HG03064 (cell line): ENCODE results near the gene ADAMTS8.

ENCODE experiments used
- ATAC-seq: cut with Tn5 transposase; IDR thresholded peaks from one replicate; pipeline ENCODE4 v1.9.1; 2021; ENCODE audit warnings: low read depth; ENCODE audit not compliant: unreplicated experiment

ADAMTS8 gene

DNA sequence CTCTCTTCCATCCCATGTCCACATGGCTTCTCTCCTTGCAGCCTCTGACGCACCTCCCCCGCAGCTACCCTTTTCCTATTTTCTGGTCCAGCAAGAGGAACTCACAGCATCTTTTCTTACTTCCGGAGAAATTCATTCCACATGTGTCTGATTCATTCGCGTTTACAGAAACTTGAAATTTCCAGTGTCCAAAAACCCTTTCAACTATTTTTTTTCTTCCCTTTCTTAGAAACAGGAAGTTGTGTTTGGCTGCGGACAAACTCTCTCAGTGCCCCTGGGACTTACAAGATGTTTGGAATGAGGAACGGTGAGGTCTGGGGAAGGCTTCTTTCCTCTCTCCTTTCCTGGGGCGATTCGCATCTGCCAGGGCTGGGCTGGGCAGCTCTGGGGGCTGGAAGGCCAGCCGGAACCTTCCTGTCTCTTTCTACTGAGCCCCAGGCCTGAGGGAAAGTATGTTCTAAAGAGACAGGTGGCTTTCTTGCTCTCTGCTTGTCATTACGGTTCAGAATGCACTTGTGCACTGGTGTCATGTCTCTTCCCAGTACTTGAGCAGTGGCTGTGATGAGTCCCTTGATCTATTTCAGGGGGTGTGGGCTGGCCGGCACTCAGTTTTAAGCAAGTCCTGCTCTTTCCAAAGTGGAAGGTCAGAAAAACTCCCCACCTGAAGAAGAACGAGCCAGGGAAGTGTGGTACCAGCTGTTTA is 27.5 kb downstream of the ADAMTS8 start:
- ATAC-seq: no peak

DNA sequence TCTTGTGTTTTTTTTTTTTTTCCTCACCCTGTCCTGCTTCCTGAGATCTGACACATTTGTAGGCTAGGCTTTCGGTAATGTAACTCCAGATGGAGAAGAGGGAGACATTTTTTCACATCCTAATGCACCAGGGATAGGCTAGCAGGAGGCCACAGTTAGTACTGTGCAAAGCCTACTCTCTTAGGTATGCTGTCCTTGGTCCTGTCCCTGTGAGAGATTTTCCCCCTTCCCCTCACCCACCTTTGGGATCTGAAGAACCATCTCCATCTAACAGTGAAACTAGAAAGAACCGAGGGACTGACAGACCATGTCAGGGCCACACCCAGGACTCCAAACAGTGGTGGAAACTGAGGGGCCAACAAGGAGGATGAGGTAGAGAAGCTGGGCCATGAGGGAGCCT is 29.2 kb downstream of the ADAMTS8 start:
- ATAC-seq: no peak

DNA sequence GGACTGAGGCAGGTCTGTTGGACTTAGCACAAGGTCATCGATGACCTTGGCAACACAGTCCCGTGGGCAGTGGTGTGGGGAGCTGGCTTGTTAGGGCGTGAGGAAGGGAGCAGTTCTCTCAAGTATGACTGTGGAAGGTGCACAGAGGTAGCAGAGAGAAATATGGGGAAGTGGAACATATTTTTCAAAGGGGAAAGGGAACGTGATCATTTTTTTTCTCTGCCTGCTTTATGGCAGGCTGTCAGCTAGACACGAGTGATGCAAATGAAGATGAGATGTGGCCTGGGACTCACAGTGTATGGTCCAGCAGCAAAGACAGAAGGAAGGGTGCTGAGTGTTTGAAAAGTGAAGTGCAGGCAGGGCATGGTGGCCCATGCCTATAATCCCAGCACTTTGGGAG is 30.6 kb downstream of the ADAMTS8 start:
- no peak for ATAC-seq

DNA sequence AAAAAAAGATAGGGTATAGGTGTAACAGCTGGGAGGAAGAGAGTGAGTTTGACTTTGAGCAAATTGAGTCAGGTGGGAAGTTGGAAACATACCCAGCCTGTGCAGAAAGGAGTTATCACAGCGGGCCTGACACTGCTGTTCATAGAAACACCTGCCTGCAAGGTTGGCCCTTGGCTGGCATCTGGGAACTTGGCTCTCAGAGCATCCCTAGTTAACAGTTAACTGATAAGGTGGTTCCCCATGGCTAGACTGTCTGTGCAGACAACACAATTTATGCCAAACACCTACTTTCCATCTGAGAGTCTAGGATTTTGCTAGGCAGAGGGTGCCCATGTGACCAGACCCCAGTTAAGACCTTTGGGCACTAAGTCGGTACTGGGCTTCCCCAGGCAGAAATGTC is 31.4 kb downstream of the ADAMTS8 start:
- no peak for ATAC-seq

DNA sequence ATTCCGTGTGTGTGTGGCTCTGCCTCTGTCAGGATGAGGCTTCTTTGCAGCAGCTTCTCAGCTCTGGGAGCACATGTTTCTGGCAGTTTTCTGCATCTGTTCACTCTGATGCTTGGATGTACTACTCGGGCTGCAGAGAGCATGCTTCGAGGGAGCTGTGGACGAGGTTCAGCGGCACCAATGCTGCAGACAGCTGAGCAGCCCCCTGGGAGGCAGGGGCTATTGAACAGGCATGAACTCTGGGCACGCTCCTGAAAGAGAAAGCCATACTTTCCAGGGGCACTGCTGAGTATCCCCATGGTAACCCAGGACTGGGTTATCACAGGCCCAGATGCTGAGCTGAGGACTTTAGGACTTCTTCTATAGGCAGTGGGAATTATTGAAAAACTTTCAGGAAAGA is 33.8 kb downstream of the ADAMTS8 start:
- no peak for ATAC-seq

DNA sequence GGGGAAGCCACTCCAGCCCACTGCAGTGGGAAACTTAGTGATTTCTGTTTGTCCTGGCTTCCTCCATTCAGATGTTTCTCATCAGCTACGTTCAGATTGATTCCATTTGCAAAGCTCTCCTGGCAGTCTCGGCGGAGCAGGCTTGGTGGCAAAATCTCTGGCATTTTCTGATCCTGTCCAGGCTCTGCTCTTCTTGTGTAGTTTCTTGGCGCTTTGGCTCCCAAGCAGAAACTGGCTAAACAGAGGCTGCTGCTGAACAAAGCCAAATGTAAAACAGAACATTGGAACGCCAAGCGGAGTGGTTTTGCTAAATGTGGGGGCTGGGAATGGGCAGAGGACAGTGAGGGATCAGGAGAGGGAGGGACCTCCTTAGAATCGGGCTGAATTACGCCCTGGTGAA is 36.7 kb downstream of the ADAMTS8 start:
- ATAC-seq: no peak

DNA sequence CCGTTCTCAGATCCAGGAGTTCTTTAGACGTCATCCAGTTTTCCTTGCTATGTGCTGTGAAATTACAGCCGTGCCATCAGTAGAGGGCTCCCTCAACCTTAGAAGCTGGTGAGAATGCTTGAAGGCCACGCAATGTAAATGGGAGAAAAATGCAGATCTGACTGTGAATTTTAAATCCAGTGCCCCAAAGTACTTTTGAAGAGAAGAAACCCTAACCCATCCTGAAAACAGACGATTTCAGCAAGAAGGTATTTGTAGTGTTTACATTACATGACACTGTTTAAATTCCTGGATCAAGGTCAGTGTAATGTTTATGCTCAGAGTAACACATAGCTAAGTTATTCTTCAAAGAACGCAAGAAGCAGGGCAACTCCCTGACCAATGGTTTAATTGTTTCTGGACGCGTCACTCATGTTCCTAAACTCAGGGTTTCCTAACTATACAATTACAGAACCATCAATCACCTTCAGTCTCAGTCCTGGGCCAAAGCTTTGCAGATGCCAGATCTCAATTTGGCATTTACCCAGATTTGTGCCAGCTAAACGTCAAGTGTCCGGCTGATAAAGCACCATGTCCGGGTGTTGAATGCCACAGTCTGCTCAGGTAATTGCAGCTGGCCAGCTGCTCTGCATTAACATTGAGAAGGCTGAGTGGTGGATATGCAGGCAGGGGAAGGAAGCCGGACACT is 38.2 kb downstream of the ADAMTS8 start:
- no peak for ATAC-seq

DNA sequence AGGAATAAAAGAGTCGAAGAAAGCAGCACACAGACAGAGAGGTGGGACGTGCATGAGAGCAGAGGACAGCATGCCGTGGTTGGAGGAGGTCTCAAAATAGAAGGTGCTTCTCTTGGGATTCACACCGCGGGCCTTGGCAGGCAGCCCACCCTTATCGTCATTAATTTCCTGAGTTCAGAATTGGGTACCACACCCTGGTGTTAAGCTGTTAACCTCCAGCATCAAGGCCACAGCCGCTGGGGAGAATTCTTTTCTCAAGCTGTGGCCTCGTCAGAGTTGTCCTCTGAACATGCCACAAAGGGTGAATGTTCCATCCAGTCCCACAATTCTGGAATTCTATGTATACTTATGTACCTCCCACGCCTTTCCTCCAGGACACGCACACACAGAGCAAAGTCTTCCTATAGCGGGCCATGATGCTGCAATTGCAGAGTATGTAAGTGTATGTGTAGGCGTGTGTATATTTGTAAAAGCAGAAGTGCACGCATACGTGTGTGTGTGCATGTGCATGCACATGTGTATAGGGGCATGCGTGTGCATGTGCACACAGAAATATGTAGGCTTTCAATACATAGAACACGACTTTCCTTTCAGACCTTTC is 39.0 kb downstream of the ADAMTS8 start:
- ATAC-seq: no peak

DNA sequence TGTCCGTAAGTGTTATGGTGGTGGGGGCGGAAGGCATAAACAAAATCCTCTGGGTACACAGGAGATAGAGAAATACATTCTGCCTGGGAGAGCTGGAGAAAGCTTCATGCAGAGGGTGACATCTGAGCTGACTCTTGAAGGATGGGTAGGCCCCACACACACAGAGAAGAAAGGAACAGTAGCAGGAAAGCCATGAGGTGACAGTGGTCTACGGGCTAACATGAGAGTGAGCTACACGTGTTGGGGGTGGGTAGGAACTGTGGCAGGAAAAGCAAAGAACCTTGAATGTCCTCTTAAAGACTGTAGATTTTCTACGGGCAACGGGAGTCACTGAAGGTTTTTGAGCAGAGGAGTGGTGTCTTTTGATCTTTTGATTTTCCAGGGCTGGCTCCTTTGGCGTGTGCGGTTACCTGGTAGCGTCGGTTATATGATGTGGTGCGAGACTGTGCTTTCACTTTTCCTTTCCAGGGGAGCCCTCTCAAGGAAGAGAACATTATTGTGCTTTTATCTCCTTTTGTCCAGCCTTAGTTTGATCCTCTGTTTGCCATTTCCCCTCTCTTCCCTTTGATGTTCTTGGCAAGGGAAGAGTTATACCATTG is 39.7 kb downstream of the ADAMTS8 start:
- no peak for ATAC-seq

DNA sequence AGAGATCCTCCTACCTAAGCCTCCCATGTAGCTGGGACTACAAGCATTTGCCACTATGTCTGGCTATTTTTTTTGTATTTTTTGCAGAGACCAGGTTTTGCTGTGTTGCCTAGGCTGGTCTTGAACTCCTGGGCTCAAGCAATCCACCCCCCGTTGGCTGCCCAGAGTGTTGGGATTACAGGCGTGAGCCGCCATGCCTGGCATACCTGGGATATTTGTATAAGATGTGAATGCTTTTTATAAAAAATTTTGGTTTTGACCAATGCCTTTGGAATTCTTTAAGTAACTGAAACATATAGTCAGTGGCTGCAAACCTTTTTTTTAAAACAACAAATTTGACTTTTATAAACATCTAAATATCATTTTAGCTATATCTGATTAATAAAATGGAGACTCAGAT is 42.4 kb downstream of the ADAMTS8 start:
- ATAC-seq: no peak

DNA sequence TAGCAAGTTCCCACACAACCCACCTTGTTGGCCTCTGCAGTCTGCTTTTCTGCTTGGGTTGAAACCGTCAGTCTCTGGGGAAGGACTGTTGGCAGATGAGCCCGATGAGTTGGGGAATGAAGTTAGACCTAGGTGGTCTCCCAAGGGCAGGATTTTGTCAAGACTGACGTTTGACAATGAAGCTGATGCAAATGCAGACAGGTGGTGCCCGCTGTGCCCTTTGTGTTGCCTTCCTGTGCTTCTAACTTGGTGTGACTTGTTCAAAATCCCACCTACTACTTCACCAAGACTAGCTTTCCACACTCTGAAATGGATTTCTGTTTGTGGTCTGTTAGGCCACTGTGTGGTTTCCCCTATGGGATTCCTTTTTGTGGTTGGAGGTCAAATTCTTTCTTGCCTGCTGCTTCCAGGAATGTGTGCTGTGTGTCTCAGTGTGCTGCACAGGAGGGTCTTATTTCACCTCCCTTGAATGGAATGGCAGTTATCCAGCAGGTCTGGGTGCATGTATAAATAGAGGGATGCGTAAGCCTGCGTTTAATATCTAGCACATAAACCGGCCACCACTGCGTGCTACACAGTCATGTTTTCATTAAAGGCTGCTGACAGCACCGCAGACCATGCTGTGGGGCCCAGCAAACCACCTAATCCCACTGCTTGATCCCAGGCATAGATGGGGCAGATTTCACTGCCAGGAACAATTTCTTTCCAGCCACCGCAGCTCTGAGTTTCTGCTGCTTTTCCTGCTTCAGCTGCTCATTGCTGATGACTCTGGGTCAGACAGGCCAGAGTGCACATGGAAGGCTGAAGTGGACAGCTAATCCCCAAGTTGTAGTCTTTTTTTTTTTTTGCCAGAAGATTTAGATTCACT is 44.8 kb downstream of the ADAMTS8 start:
- no peak for ATAC-seq

DNA sequence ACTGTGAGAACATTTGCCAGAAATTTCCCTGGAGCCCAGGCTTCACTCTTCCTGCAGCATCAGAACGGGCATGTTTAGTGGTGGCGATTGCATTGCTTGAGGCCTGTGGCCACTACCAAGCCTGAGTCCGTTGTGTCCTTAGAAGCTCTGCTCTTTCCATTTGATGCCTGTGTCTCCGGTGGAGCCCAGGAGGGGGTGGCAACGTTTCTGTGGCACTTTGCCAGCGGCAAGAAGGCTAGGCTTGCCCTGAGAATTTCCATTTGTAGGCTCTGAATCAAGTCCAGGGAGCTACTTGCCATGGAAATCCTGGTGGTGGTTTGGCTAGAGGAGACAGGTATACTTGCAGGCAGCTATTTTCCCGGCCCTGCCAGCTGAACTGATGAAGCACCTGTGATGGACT is 47.1 kb downstream of the ADAMTS8 start:
- no peak for ATAC-seq

DNA sequence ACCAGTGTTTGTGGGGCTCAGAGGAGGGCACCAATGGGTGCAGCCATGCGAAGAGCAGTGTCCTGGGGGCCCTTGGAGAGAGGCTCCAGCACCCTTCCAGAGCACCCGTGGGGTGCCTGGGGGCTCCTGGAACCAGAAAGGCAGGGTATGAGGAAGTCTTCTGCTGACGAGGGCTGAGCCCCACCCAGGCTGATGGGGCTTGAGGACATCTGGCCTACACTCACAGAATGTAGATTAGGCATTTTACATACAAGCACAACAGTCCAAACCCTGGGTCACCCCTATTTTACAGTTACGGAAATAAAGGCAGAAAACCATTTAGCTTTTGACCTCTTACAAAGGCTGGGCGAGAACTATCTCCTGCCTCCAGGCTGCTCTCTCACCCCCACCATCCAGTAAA is 47.6 kb downstream of the ADAMTS8 start:
- no peak for ATAC-seq

DNA sequence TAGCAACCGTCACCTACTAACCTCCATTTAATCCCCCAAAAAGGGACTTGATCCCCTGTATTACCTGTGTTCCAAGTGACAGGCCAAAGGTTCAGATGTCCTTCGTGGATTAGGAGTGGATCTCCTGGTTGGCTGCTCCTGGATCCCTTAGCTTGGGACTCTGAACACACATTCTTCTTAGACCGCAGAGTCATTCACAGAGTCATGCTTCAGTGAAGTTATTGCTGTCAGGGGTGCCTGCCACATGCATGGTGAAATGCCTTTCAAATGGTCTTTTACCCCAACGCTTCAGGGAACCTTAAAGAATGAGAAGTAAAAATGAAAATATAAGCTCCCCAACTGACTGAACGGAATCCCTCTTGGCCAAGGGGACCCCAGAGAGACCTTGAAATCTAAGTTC is 49.1 kb downstream of the ADAMTS8 start:
- no peak for ATAC-seq

DNA sequence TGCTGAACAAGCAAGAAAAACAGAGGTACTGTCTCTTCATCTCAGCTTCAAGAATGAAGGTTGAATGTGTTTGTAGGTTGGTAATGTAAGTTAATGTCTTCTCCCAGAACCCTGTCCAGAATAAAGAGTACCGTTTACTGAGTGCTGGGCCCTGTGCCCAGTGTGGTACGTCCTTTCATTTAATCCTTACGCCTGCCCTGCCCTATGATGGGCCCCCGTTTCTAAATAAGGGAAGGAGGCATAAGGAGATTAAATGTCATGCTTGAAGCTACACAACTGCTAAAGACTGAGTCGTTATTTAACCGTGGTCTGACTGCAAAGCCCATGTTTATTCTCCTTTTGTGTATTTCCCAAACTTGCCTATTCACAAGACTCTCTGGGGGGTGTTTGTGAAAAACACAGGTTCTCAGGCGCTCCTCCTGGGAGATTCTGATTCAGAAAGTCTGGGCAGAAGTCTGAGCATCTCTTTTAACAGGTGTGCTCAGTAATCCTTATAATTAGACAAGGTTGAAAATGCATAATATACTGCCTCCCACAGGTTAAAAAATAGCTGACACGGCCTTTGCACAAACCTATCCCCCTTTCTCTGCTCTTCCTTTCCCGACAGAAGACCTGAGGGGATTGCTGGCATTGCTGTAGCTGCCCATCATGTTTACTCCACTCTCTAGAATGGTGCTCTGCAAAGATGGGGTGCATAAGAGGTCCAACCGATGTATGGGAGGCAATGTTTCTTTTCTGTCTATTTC is 57.4 kb downstream of the ADAMTS8 start:
- ATAC-seq: no peak

DNA sequence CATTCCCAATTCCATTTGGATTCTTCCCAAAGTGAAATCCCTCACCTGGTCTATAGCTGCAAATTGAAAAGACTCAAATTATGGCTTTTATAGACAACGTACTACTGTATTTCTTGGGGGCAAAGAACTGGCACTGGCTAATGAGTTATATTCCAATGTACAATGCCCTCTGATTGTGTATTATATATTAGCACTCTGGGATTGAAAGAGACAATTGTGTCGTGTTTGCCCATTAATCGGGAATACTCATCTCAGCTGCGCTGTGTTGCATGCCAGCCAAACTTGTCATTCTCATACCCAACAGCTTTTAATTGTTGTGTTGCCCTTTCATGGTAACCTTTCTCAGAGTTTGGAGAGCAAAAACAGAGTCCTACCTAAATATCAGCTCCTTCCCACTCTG is 58.7 kb downstream of the ADAMTS8 start:
- ATAC-seq: no peak

DNA sequence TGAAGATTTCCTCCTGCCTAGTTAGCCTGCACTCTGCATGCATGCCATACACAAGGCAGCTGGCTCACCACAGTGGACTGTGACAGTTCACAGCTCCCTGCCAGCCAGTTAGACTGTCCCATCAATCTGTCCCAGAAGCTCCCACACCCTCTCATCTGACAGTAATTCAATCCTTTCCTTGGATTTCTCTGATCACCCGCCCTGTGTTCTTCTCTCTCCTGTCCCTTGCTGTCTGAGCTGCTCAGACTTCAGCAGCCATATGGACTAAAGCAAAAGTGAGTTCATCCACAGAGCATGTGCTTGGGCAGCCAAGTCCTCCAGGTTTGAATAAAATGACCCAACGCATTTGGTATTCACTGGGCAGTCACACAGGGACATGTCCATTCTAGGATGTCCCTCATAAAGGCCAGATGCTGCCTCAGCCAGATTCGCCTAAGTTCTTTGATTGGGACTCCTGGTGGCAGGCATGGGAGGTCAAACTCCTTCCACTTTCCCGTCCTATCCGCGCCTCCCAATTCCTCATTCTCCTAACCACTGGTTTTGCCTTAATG is 59.2 kb downstream of the ADAMTS8 start:
- ATAC-seq: no peak

DNA sequence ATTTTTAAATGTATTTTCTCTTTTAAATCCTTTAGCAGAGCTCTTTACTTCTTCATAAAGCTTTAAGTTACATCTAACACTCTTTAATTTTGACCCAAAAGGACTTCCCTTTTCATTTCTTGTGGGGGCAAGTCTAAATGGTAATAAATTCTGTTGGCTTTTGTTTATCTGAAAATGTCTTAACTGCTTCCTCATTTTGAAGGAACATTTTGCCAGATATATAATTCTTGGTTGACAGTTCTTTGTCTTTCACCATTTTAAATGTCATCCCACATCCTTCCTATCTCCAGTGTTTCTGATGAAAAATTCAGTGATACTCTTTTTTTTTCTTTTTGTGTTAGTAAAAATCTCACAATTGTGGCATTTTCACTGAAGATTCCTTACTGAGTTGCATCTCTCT is 69.0 kb downstream of the ADAMTS8 start:
- ATAC-seq: no peak

DNA sequence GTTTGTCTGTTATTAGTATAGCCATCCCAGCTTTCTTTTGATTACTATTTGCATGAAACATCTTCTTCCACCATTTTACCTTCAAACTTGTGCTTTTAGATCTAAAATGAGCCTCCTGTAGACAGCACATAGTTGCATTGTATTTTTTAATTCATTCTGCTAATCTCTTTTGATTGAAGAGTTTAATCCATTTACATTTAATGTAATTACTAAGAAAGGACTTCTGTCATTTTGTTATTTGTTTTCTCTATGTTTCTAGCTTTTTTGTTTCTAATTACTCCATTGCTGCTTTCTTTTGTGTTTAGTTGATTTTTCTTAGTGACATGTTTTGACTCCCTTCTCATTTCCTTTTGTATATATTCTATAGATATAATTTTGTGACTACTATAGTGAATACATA is 70.0 kb downstream of the ADAMTS8 start:
- no peak for ATAC-seq
